ENCODE results near the gene USP34.

DNA sequence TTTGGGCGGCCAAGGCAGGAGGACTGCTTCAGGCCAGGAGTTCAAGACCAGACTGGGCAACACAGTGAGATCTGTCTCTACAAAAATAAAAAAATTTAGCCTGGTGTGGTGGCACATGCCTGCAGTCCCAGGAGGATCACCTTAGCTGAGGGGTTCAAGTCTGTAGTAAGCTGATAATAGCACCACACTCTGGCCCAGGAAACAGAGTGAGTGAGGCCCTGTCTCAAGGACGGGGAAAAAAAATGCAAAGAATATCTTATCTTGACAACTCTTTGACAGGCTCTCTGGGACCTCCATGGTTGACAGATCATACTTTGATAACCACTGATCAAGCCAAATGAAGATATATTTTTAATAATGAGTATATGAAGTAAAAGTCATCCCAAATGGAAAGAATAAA is 22.7 kb downstream of the USP34 start:
- TF ChIP-seq CSDC2 (CRISPR knock-in tag; IDR thresholded peaks at IDR 0.05) (no peak), ZFP30 (CRISPR knock-in tag; IDR thresholded peaks at IDR 0.05) (no peak)
